Activated CD8-positive, alpha-beta T cell treated with anti-CD3 and anti-CD28 coated beads for 36 hours (primary cell): ENCODE data around the gene AGR2. TPM values are rescaled to one million over a fixed set of nuclear protein-coding genes. Genes with fewer than 3 reads are reported as not detected.
A peak's percentile ranks its signal among the peaks of the same experiment; 100 is the strongest.
"Not testable (repeated sequence)": the region's sequence is repeated elsewhere in the genome, so short reads cannot be mapped to it uniquely, and the experiment has no call there.

Experiments used
- ATAC-seq: fragments of 200-7000 bp; cut with Tn5 transposase; one replicate; pipeline ENCODE4 v1.10.0; 2021; ENCODE audit warnings: mild to moderate bottlenecking, moderate library complexity
- CTCF ChIA-PET: fragments of 350-600 bp; sonication (Branson Sonifier 250); formaldehyde crosslinking; loops from one replicate; lab custom pipeline; 2021; ENCODE audit warnings: antibody characterized with exemption; lab: Charles Lee
- POLR2A ChIA-PET: fragments of 350-600 bp; sonication (Branson Sonifier 250); formaldehyde crosslinking; loops from one replicate; lab custom pipeline; 2021; ENCODE audit warnings: antibody characterized with exemption; lab: Charles Lee
- DNase-seq: peaks from one replicate; pipeline ENCODE4 v3.0.0-alpha.2; 2020
- H3K27ac Mint-ChIP-seq: one replicate; pipeline ENCODE4 v1.8.0; 2021; ENCODE audit warnings: mild to moderate bottlenecking, mixed read lengths
- H3K27me3 Mint-ChIP-seq: one replicate; pipeline ENCODE4 v1.8.0; 2021; ENCODE audit warnings: mixed read lengths
- H3K36me3 Mint-ChIP-seq: one replicate; pipeline ENCODE4 v1.8.0; 2021; ENCODE audit warnings: low read depth, mixed read lengths
- H3K4me1 Mint-ChIP-seq: one replicate; pipeline ENCODE4 v1.8.0; 2021; ENCODE audit warnings: low read depth, mixed read lengths
- H3K4me3 Mint-ChIP-seq: one replicate; pipeline ENCODE4 v1.8.0; 2021; ENCODE audit warnings: mild to moderate bottlenecking, moderate library complexity, mixed read lengths
- H3K9me3 Mint-ChIP-seq: one replicate; pipeline ENCODE4 v1.8.0; 2021; ENCODE audit warnings: mixed read lengths
- intact Hi-C: fragments of 100-400 bp; cut with micrococcal nuclease; formaldehyde crosslinking; loops from one replicate; pipeline ENCODE4 v1.10.0; 2022
- total RNA-seq, 2 experiments: library from RNA; stranded (reverse); gene quantifications; one replicate each; pipeline ENCODE4 v1.2.3, GENCODE V29; 2021
- TF ChIP-seq, protein P1 (sequence below): fragments of 200-600 bp; IDR thresholded peaks from one replicate; pipeline ENCODE4 v1.8.0; 2022; ENCODE audit warnings: antibody characterized with exemption, mild to moderate bottlenecking

AGR2 gene
- not detected for total RNA-seq

DNA sequence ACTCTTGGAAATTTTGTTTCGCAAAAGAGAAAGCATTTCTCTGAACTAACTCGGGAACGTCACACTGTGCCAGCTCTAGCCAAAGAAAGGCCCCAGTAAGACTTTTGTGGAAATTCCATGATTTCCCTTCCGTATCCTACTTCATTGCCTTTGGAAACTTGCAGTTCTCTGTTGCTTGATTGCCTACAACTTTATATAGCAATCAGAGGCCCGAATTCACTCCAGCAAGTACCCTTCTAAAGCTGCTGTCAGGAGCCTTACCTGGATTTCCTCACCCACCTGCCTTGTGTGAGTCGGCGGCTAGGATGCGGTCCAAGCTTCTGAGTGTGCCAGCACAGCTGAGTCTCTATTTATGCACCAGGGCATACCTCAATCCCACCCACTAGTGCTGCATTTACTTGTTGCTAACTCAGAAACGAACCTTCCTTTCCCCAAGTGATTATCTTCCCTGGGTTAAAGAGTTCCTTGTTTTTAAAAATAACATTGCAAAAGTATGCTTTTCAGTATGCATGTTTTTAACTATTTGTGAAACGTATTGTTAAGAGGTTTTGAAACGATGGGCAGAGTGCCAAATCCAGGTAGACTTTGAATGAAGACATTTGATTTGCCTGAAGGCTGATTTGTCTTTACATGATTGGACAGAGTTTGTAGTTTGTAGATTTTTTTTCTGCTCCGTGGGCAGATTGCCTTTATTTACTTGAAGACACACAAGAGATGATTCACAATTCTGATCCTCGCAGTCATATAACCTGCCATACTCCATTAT is at the start of gene AGR2:
Gene AGR2 (minus strand): TSS at position 326 of the 766 bp plus-strand sequence. CDS start 3,203 bp downstream, outside the sequence.
- peaks cover 5% of the 10 kb centered on the region for H3K27me3 Mint-ChIP-seq
- intact Hi-C loops, result loop anchor here (5.0 kb wide), 1 partner anchor 112 kb away; no protein-coding TSS in a partner anchor
- no peaks in the 10 kb centered on the region for H3K9me3 Mint-ChIP-seq
- TF ChIP-seq, protein P1, sequence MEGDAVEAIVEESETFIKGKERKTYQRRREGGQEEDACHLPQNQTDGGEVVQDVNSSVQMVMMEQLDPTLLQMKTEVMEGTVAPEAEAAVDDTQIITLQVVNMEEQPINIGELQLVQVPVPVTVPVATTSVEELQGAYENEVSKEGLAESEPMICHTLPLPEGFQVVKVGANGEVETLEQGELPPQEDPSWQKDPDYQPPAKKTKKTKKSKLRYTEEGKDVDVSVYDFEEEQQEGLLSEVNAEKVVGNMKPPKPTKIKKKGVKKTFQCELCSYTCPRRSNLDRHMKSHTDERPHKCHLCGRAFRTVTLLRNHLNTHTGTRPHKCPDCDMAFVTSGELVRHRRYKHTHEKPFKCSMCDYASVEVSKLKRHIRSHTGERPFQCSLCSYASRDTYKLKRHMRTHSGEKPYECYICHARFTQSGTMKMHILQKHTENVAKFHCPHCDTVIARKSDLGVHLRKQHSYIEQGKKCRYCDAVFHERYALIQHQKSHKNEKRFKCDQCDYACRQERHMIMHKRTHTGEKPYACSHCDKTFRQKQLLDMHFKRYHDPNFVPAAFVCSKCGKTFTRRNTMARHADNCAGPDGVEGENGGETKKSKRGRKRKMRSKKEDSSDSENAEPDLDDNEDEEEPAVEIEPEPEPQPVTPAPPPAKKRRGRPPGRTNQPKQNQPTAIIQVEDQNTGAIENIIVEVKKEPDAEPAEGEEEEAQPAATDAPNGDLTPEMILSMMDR, result no peak
- ATAC-seq (no peak), DNase-seq (no peak)
- H3K27ac Mint-ChIP-seq, result no peak within 1 kb of the TSS
- no peak within 1 kb of the TSS for H3K4me3 Mint-ChIP-seq
- POLR2A ChIA-PET, result no interaction called here
- no peaks in the 10 kb centered on the region for H3K4me1 Mint-ChIP-seq
- CTCF ChIA-PET, result no interaction called here
- H3K36me3 Mint-ChIP-seq, result no peaks in the 10 kb centered on the region

DNA sequence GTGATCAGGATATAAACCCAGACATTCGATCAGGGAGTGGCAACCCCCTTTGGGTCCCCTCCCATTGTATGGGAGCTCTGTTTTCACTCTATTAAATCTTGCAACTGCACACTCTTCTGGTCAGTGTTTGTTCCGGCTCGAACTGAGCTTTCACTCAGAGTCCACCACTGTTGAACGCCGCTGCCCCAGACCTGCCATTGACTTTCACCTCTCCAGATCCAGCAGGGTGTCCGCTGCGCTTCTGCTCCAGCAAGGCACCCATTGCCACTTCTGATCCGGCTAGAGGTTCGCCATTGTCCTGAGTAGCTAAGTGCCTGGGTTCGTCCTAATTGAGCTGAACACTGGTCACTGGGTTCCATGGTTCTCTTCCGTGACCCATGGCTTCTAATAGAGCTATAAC is 48.4 kb upstream of the AGR2 start:
- CTCF ChIA-PET, H3K36me3 Mint-ChIP-seq, H3K27ac Mint-ChIP-seq, ATAC-seq, H3K4me1 Mint-ChIP-seq, POLR2A ChIA-PET, DNase-seq, intact Hi-C loops, H3K9me3 Mint-ChIP-seq, H3K4me3 Mint-ChIP-seq: not testable (repeated sequence)
- H3K27me3 Mint-ChIP-seq, result peaks cover 15% of the 10 kb centered on the region

DNA sequence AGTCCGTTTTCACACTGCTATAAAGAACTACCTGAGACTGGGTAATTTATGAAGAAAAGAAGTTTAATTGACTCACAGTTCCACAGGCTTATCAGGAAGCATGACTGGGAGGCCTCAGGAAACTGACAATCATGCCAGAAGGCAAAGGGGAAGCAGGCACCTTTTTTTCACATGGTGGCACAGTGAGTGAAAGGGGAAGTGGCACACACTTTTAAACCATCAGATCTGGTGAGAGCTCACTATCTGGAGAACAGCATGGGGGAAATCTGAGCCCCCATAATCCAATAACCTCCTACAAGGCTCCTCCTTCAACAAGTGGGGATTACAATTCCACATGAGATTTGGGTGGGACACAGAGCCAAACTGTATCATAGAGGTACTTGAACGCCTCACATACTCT is 47.0 kb upstream of the AGR2 start:
- intact Hi-C loops, result no loop called here

DNA sequence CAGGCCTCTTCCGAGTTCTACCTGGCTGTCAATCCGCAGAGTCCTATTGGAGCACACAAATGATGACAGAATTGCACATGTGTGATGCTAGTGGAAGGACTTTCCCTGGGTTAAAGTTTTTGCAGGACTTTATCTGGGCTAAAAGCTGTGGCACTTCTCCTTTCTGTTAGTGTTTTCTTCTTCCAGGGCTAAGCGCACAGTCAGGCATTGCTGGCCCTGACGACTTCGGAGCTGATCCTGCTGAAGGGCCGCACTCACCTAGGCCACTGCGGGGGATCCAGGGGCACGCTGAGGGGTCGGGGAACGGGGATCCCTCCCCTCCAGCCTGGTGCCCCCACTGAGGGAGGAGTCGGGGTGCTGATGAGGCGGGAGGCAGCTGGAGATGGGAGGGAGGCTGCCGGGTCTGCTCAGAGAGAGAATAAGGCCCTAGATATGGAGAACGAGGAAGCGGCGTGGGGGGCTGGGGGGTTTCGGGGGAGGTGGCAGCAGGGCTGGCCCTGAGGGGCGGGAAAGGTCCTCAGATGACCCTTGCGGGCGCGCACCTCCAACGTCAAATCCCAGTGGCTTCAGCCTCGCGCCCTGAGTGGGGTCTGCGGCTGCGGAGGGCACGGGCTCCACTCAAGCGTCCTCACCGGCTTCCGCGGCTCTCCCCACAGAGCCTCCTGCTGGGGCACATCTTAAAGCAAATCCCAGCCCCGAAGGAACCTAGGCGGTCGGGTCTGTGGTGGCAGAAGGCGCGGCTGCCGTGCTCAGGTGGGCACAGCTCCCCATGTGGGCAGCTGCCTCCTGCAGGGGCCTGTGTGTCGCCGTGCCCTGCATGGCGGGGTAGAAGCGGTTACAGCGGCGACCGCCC is 46.0 kb upstream of the AGR2 start:
- Mint-ChIP-seq H3K4me1 (no peaks in the 10 kb centered on the region), H3K27me3 (peaks cover 15% of the 10 kb centered on the region), H3K4me3 (no peak overlapping the region), H3K27ac (no peak overlapping the region), H3K36me3 (no peaks in the 10 kb centered on the region), H3K9me3 (no peaks in the 10 kb centered on the region)
- ATAC-seq (no peak), DNase-seq (peak; percentile 2)
- TF ChIP-seq, protein P1, result no peak
- POLR2A ChIA-PET, result no interaction called here
- CTCF ChIA-PET, result no interaction called here
- intact Hi-C loops, result no loop called here

More for the DNA sequence above, 47.0 kb upstream of the AGR2 start:
- POLR2A ChIA-PET, result no interaction called here
- TF ChIP-seq, protein P1, result no peak
- peaks cover 15% of the 10 kb centered on the region for H3K27me3 Mint-ChIP-seq
- H3K9me3 Mint-ChIP-seq, result no peaks in the 10 kb centered on the region
- H3K4me3 Mint-ChIP-seq, result no peak overlapping the region
- no peaks in the 10 kb centered on the region for H3K4me1 Mint-ChIP-seq
- no peak for ATAC-seq
- DNase-seq, result no peak
- no peaks in the 10 kb centered on the region for H3K36me3 Mint-ChIP-seq
- H3K27ac Mint-ChIP-seq, result no peak overlapping the region
- CTCF ChIA-PET, result no interaction called here

DNA sequence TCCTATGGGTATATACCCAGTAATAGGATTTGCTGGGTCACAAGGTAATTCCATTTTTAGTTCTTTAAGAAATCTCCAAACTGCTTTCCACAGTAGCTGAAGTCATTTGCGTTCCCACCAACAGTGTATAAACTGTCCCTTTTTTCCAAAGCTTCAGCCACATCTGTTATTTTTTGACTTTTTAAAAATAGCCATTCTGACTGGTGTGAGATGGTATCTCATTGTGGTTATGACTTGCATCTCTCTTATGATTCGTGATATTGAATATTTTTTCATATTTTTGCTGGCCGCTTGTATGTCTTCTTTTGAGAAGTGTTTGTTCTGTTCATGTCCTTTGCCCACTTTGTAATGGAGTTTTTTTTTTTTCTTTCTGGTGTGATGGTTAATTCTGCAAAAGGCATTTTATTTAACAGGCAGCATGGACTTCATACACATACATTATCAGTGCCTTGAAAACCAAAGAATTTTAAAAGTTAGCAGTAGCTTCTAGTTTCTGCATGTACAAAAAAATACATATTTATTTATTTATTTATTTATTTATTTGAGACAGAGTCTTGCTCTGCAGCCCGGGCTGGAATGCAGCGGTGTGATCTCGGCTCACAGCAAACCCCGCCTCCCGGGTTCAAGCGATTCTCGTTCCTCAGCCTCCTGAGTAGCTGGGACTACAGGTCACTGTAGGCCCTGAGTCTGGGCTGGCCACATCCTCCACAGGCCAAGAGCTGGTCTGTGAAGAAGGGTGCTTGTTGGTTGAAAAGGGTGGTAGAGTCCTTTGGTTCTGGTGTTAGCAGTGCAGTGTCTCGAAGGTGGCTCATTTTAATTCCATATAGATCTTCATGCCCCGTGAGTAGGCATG is 44.7 kb upstream of the AGR2 start:
- ChIA-PET CTCF (interaction anchor here (0.5 to 1.3 kb wide), 2 partner anchors 12 to 48 kb away, joined by 3 read pairs; no protein-coding TSS in a partner anchor), POLR2A (no interaction called here)
- Mint-ChIP-seq H3K9me3 (no peaks in the 10 kb centered on the region), H3K27me3 (peaks cover 18% of the 10 kb centered on the region), H3K4me3 (no peak overlapping the region), H3K4me1 (no peaks in the 10 kb centered on the region), H3K36me3 (no peaks in the 10 kb centered on the region), H3K27ac (no peak overlapping the region)
- DNase-seq (no peak), ATAC-seq (no peak)
- TF ChIP-seq, protein P1, result no peak
- intact Hi-C loops, result no loop called here
